HepG2 (cell line): ENCODE measurements around the gene NOTUM. TPM values are rescaled to one million over a fixed set of nuclear protein-coding genes. Genes with fewer than 3 reads are reported as not detected.

Experiments
- ELF1 ChIP-seq: sonication (generic); formaldehyde crosslinking; IDR thresholded peaks from 2 replicates; pipeline ENCODE4 v1.4.0; 2020; ENCODE audit warnings: missing genetic modification reagents
- GRHL1 ChIP-seq: sonication (generic); formaldehyde crosslinking; conservative IDR thresholded peaks from 2 replicates; pipeline ENCODE4 v1.8.0; 2022; ENCODE audit warnings: missing genetic modification reagents
- HNRNPL ChIP-seq: fragments of 200-400 bp; formaldehyde crosslinking; IDR thresholded peaks from 2 replicates; pipeline ENCODE4 v1.6.1; 2017; ENCODE audit warnings: mild to moderate bottlenecking, low read depth, low read length
- HOMEZ ChIP-seq: IDR thresholded peaks from 2 replicates; pipeline ENCODE4 v1.6.1; 2016; ENCODE audit warnings: low read depth
- MIXL1 ChIP-seq: IDR thresholded peaks from 2 replicates; pipeline ENCODE4 v1.6.1; 2016
- MLXIP ChIP-seq: sonication (generic); formaldehyde crosslinking; IDR thresholded peaks from 2 replicates; pipeline ENCODE4 v1.9.0; 2021; ENCODE audit warnings: missing genetic modification reagents, borderline replicate concordance
- MTF2 ChIP-seq: sonication (generic); formaldehyde crosslinking; IDR thresholded peaks from 2 replicates; pipeline ENCODE4 v1.5.0; 2020; ENCODE audit warnings: missing genetic modification reagents, borderline replicate concordance
- NFRKB ChIP-seq: fragments of 450-650 bp; IDR thresholded peaks from 2 replicates; pipeline ENCODE4 v1.6.1; 2017
- RBAK ChIP-seq: sonication (generic); formaldehyde crosslinking; IDR thresholded peaks from 2 replicates; pipeline ENCODE4 v1.5.1; 2020; ENCODE audit warnings: mild to moderate bottlenecking, missing genetic modification reagents
- SIN3A ChIP-seq: IDR thresholded peaks from 2 replicates; pipeline ENCODE4 v1.6.1; 2011; ENCODE audit warnings: low read depth, mild to moderate bottlenecking, control low read depth, low read length, borderline replicate concordance
- THRA ChIP-seq: sonication (generic); formaldehyde crosslinking; IDR thresholded peaks from 2 replicates; pipeline ENCODE4 v1.4.0; 2020; ENCODE audit warnings: missing genetic modification reagents, borderline replicate concordance
- XRCC5 ChIP-seq: fragments of 200-400 bp; formaldehyde crosslinking; optimal IDR thresholded peaks from 2 replicates; pipeline ENCODE3; 2017; ENCODE audit warnings: mild to moderate bottlenecking, low read length
- ZNF468 ChIP-seq: sonication (generic); formaldehyde crosslinking; IDR thresholded peaks from 2 replicates; pipeline ENCODE4 v1.8.0; 2022; ENCODE audit warnings: mild to moderate bottlenecking, moderate library complexity, missing genetic modification reagents
- ZNF558 ChIP-seq: sonication (generic); formaldehyde crosslinking; IDR thresholded peaks from 2 replicates; pipeline ENCODE4 v1.9.0; 2022; ENCODE audit warnings: mild to moderate bottlenecking, missing genetic modification reagents, borderline replicate concordance
- ZNF614 ChIP-seq: IDR thresholded peaks from 2 replicates; pipeline ENCODE4 v1.6.1; 2018; ENCODE audit warnings: missing biosample characterization, missing genetic modification reagents, inconsistent platforms, borderline replicate concordance
- ZNF720 ChIP-seq: sonication (generic); formaldehyde crosslinking; IDR thresholded peaks from 2 replicates; pipeline ENCODE4 v1.4.0; 2020; ENCODE audit warnings: missing genetic modification reagents
- ZNF768 ChIP-seq: sonication (generic); formaldehyde crosslinking; IDR thresholded peaks from 2 replicates; pipeline ENCODE4 v1.4.0; 2020; ENCODE audit warnings: missing genetic modification reagents
- ZNF83 ChIP-seq: sonication (generic); formaldehyde crosslinking; IDR thresholded peaks from 2 replicates; pipeline ENCODE4 v1.4.0; 2020; ENCODE audit warnings: missing genetic modification reagents, mild to moderate bottlenecking, borderline replicate concordance
- ZNF841 ChIP-seq: sonication (generic); formaldehyde crosslinking; IDR thresholded peaks from 2 replicates; pipeline ENCODE4 v1.8.1; 2023; ENCODE audit warnings: missing genetic modification reagents, borderline replicate concordance
- ZSCAN29 ChIP-seq: sonication (generic); formaldehyde crosslinking; conservative IDR thresholded peaks from 2 replicates; pipeline ENCODE4 v1.4.0; 2020; ENCODE audit warnings: mild to moderate bottlenecking, missing genetic modification reagents
- ZSCAN9 ChIP-seq: IDR thresholded peaks from 2 replicates; pipeline ENCODE4 v1.6.1; 2016; ENCODE audit warnings: borderline replicate concordance
- polyA plus RNA-seq, 8 experiments: library from polyadenylated mRNA; depleted of rRNA in 3 of 8; stranded (reverse) in 7 of 8; unstranded in 1 of 8; fragments of >200 nt; fragmentation: Illumina TruSeq in 4 of 8; extraction: Trizol in 4 of 8; gene quantifications; 2 replicates each; pipeline versions ENCODE4 v1.2.1 to v1.2.3, GENCODE V29; 2011 to 2016; ENCODE audit warnings: low read depth in 4 of 8, missing spikeins in 1 of 8, mixed read lengths in 1 of 8; ENCODE audit not compliant: insufficient read depth in 1 of 8
- total RNA-seq, 5 experiments: library from RNA; depleted of rRNA; stranded (reverse); fragments of >200 nt; fragmentation: Illumina TruSeq; extraction: Trizol; gene quantifications; 2 replicates each; pipeline ENCODE4 v1.2.3, GENCODE V29; 2016; ENCODE audit warnings: low read depth in 1 of 5

Gene NOTUM
- total and polyA plus RNA-seq, 2 of the 13 experiments (the other 11 are each of a cell fraction or from before 2014, with no cell fraction given): 150 to 160 TPM

- no peak for TF ChIP-seq HOMEZ (CRISPR knock-in tag)
- TF ChIP-seq ZNF83: no peak
- no peak for TF ChIP-seq ZSCAN29 (CRISPR knock-in tag)
- TF ChIP-seq ZNF614 (CRISPR knock-in tag): no peak
- TF ChIP-seq HNRNPL: peak; percentile 72
- TF ChIP-seq GRHL1: no peak
- TF ChIP-seq ZNF468 (CRISPR knock-in tag): no peak
- TF ChIP-seq NFRKB: no peak
- TF ChIP-seq ZNF841 (CRISPR knock-in tag): peak; percentile 60; the same call in 1 of the 2 replicates
- TF ChIP-seq MTF2 (CRISPR knock-in tag): no peak
- no peak for TF ChIP-seq ELF1
- no peak for TF ChIP-seq ZNF768
- no peak; the same call in 1 of the 2 replicates for TF ChIP-seq MLXIP (CRISPR knock-in tag)
- TF ChIP-seq THRA (CRISPR knock-in tag): no peak
- peak; percentile 74 for TF ChIP-seq XRCC5
- TF ChIP-seq SIN3A: 0 out of 2 replicates have a peak, but pooled peaks have one; percentile 69
- peak; percentile 77; the same call in 1 of the 2 replicates for TF ChIP-seq ZNF558 (CRISPR knock-in tag)
- no peak for TF ChIP-seq RBAK
- no peak for TF ChIP-seq MIXL1 (CRISPR knock-in tag)
- TF ChIP-seq ZNF720 (CRISPR knock-in tag): no peak
- TF ChIP-seq ZSCAN9 (CRISPR knock-in tag): 0 out of 2 replicates have a peak, but pooled peaks have one; percentile 13
Observed at GRCh38 chr17:81959362-81960129, 1.4 kb downstream of the NOTUM start (continued).
